Activated T-cell treated with anti-CD3 and anti-CD28 coated beads, Interleukin-2, amount 50 U/mL, for 4 hours (primary cell): ENCODE measurements around the gene DDX17. TPM values are rescaled to one million over a fixed set of nuclear protein-coding genes. Genes with fewer than 3 reads are reported as not detected.
"Not testable (repeated sequence)": the region's sequence is repeated elsewhere in the genome, so short reads cannot be mapped to it uniquely, and the experiment has no call there.

ENCODE experiments used
- ATAC-seq, 2 donors: fragments of 200-7000 bp; cut with Tn5 transposase; one replicate each; pipeline ENCODE4 v1.10.0; 2021
- DNase-seq: peaks from one replicate; pipeline ENCODE4 v3.0.0-alpha.2; 2020
- H3K27me3 Mint-ChIP-seq: one replicate; pipeline ENCODE4 v1.8.0; 2021; ENCODE audit warnings: low read depth, mixed read lengths
- H3K36me3 Mint-ChIP-seq: one replicate; pipeline ENCODE4 v1.8.0; 2022; ENCODE audit warnings: mixed read lengths; ENCODE audit not compliant: insufficient read depth
- H3K4me1 Mint-ChIP-seq: one replicate; pipeline ENCODE4 v1.8.0; 2021; ENCODE audit warnings: low read depth, mixed read lengths
- H3K4me3 Mint-ChIP-seq: one replicate; pipeline ENCODE4 v1.8.0; 2021; ENCODE audit warnings: mild to moderate bottlenecking, moderate library complexity, mixed read lengths
- H3K9me3 Mint-ChIP-seq: one replicate; pipeline ENCODE4 v1.8.0; 2021; ENCODE audit warnings: mixed read lengths
- total RNA-seq, 3 donors: library from RNA; stranded (reverse); gene quantifications; one replicate each; pipeline ENCODE4 v1.2.1, GENCODE V29; 2021

DDX17 gene
- total RNA-seq, 3 donors from 2014 or later: 228 to 276 (median 251) TPM

- ATAC-seq (no peak), DNase-seq (no peak)
- Mint-ChIP-seq H3K4me1 (peaks cover 17% of the 10 kb centered on the region), H3K9me3 (no peaks in the 10 kb centered on the region), H3K36me3 (peaks cover 51% of the 10 kb centered on the region), H3K4me3 (no peak overlapping the region), H3K27me3 (no peaks in the 10 kb centered on the region)
Observed at GRCh38 chr22:38482662-38483308, 23.3 kb downstream of the DDX17 start.

DNA sequence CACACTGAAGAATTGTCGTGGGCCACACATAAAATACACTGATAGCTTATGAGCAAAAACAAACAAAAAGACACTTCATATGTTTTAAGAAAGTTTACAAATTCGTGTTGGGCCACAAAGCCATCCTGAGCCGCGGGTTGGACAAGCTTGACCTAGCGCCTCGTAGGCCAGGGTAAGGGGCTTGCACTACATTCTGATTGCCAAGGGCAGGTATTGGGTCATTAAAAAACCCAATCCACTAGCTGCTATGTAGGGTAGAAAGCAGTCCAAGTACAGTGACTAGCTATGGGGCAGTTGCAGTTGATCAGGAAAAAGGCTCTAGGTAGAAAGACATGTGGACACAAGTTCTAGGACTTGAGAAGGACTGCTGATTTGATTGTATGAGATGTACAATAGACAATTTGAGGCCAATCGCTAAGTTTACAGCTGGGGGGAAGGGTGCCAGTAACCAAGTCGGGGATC, 24.2 kb downstream of the DDX17 start:
- peaks cover 50% of the 10 kb centered on the region for H3K36me3 Mint-ChIP-seq
- H3K4me3 Mint-ChIP-seq: no peak overlapping the region
- ATAC-seq (no peak), DNase-seq (no peak)
- peaks cover 13% of the 10 kb centered on the region for H3K4me1 Mint-ChIP-seq
- H3K27me3 Mint-ChIP-seq: no peaks in the 10 kb centered on the region
- H3K9me3 Mint-ChIP-seq: no peaks in the 10 kb centered on the region

GRCh38 chr22:38481162-38481870, 24.8 kb downstream of the DDX17 start:
- no peak for ATAC-seq
- no peaks in the 10 kb centered on the region for H3K27me3 Mint-ChIP-seq
- peaks cover 10% of the 10 kb centered on the region for H3K4me1 Mint-ChIP-seq
- no peak overlapping the region for H3K4me3 Mint-ChIP-seq
- DNase-seq: no peak
- H3K9me3 Mint-ChIP-seq: no peaks in the 10 kb centered on the region
- peaks cover 46% of the 10 kb centered on the region for H3K36me3 Mint-ChIP-seq

- ATAC-seq (no peak), DNase-seq (no peak)
- Mint-ChIP-seq H3K36me3 (peaks cover 31% of the 10 kb centered on the region), H3K4me3 (no peak overlapping the region), H3K9me3 (no peaks in the 10 kb centered on the region), H3K4me1 (peaks cover 1% of the 10 kb centered on the region), H3K27me3 (no peaks in the 10 kb centered on the region)
Observed at GRCh38 chr22:38479096-38479837, 26.8 kb downstream of the DDX17 start.

DNA sequence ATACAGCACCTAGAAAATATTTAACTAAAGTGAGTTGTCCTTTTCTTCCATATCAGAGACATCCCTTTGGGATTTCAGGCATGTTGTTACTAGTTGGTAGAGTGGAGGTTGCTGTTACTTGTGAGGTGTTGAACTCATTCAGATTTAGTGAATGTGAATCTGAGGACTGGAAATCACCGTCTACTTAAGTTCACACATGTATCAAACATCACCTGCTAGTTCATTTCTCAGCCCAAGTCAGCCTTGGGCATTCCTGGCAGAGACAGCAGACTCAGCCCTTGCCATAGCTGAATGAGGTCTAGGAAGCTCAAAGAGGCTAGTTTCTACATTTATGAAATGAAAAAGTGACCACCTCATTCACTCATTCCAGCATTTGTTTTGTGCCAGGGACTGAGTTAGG, 28.5 kb downstream of the DDX17 start:
- ATAC-seq (no peak), DNase-seq (no peak)
- H3K4me1 Mint-ChIP-seq: no peaks in the 10 kb centered on the region
- H3K9me3 Mint-ChIP-seq: no peaks in the 10 kb centered on the region
- no peaks in the 10 kb centered on the region for H3K27me3 Mint-ChIP-seq
- peaks cover 15% of the 10 kb centered on the region for H3K36me3 Mint-ChIP-seq
- H3K4me3 Mint-ChIP-seq: no peak overlapping the region

GRCh38 chr22:38474003-38474607, 32.0 kb downstream of the DDX17 start:
- no peaks in the 10 kb centered on the region for H3K9me3 Mint-ChIP-seq
- no peak for ATAC-seq
- H3K4me1 Mint-ChIP-seq: no peaks in the 10 kb centered on the region
- DNase-seq: no peak
- H3K36me3 Mint-ChIP-seq: no peaks in the 10 kb centered on the region
- H3K4me3 Mint-ChIP-seq: no peak overlapping the region
- H3K27me3 Mint-ChIP-seq: peaks cover 4% of the 10 kb centered on the region

DNA sequence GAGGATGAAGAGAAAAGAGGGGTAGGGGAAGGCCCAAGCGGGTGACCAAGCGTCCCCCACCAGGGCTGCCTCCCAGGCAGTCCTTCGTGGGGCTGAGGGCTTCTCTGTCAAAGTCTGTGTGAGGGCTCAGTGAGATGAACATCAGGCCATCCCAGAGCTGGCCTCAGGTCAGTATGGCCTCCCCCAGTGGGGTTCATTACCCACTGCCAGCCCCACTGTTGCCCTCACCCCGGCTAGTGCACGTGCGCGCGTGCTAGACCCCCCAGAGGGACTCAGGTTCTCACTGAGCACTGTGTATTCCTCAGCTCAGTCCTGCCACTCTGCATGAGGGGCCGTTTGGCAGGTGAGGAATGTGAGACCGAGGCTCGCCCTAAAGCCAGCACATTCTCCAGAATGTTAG, 34.9 kb downstream of the DDX17 start:
- Mint-ChIP-seq H3K4me1 (peaks cover 10% of the 10 kb centered on the region), H3K9me3 (no peaks in the 10 kb centered on the region), H3K4me3 (no peak overlapping the region), H3K27me3 (peaks cover 20% of the 10 kb centered on the region), H3K36me3 (no peaks in the 10 kb centered on the region)
- no peak for ATAC-seq
- no peak for DNase-seq

DNA sequence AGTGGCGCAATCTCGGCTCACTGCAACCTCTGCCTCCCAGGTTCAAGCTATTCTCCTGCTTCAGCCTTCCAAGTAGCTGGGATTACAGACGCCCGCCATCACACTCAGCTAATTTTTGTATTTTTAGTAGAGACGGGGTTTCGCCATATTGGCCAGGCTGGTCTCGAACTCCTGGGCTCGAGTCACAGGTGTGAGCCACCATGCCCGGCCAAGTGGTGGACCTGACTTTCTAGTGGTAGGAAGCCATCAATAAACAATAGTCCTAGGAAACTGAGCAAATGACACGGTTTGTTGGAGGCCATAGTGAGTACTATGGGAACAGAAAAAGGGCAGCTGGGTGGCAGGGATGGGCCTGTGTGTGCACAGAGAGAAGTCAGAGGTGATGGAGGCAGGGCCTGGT, 35.9 kb downstream of the DDX17 start:
- peaks cover 31% of the 10 kb centered on the region for H3K27me3 Mint-ChIP-seq
- not testable (repeated sequence) for H3K9me3 Mint-ChIP-seq, ATAC-seq, DNase-seq, H3K36me3 Mint-ChIP-seq, H3K4me3 Mint-ChIP-seq, H3K4me1 Mint-ChIP-seq

- Mint-ChIP-seq H3K36me3 (no peaks in the 10 kb centered on the region), H3K4me3 (no peak overlapping the region), H3K9me3 (no peaks in the 10 kb centered on the region), H3K27me3 (peaks cover 34% of the 10 kb centered on the region), H3K4me1 (peaks cover 10% of the 10 kb centered on the region)
- no peak for ATAC-seq
- no peak for DNase-seq
Observed at GRCh38 chr22:38469306-38469781, 36.8 kb downstream of the DDX17 start.

GRCh38 chr22:38468443-38469305, 37.4 kb downstream of the DDX17 start:
- Mint-ChIP-seq H3K9me3 (no peaks in the 10 kb centered on the region), H3K36me3 (no peaks in the 10 kb centered on the region), H3K4me1 (peaks cover 10% of the 10 kb centered on the region), H3K4me3 (peak overlapping the region; percentile 64), H3K27me3 (peaks cover 40% of the 10 kb centered on the region)
- no peak for ATAC-seq
- DNase-seq: no peak

DNA sequence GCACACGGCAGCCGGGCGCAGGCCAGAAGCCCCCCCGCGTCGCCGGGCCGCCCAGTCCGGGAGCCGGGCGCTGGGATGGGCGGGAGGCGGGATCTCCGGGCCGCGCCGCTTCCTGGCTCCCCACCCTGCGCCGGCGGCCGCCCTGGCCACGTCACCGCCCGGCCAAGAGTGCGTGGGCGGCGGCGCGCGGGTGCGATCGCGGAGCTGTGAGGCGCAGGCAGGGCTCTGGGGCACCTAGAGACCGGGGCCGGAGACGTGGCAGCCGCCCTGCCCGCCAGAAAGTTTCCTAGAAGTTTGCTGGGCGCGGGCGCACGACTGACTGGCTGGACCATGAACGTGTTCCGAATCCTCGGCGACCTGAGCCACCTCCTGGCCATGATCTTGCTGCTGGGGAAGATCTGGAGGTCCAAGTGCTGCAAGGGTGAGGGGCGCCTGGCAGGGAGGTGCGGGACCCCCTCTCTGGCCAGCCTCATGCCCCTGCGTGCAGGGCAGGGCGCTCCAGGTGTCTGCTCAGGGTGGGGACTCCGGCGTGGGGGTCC, 38.1 kb downstream of the DDX17 start, which contains the start of gene KDELR3:
TSS of gene KDELR3 (plus strand) at position 193 of the 539 bp plus-strand sequence. CDS start at position 331, 138 bp downstream.
- Mint-ChIP-seq H3K27me3 (peaks cover 47% of the 10 kb centered on the region), H3K36me3 (no peaks in the 10 kb centered on the region), H3K4me3 (peak within 1 kb of the TSS; percentile 69), H3K4me1 (peaks cover 10% of the 10 kb centered on the region), H3K9me3 (no peaks in the 10 kb centered on the region)
- peak; percentile 37 for DNase-seq
- ATAC-seq: peak; percentile 92 to 94

GRCh38 chr22:38467438-38467903, 38.6 kb downstream of the DDX17 start:
- ATAC-seq: no peak
- H3K36me3 Mint-ChIP-seq: no peaks in the 10 kb centered on the region
- peaks cover 51% of the 10 kb centered on the region for H3K27me3 Mint-ChIP-seq
- peak overlapping the region; percentile 69 for H3K4me3 Mint-ChIP-seq
- DNase-seq: no peak
- H3K4me1 Mint-ChIP-seq: peaks cover 10% of the 10 kb centered on the region
- no peaks in the 10 kb centered on the region for H3K9me3 Mint-ChIP-seq
